GM12874 (cell line): Measurements from ENCODE around the gene CNTFR.

ENCODE experiments used
- CTCF ChIP-seq: IDR thresholded peaks from 2 replicates; pipeline ENCODE4 v1.5.1; 2011; ENCODE audit warnings: low read depth, mild to moderate bottlenecking, control low read depth, low read length, moderate library complexity; ENCODE audit not compliant: insufficient read depth

The CNTFR gene

GRCh38 chr9:34544035-34544434, 45.5 kb downstream of the CNTFR start:
- TF ChIP-seq CTCF: no peak

DNA sequence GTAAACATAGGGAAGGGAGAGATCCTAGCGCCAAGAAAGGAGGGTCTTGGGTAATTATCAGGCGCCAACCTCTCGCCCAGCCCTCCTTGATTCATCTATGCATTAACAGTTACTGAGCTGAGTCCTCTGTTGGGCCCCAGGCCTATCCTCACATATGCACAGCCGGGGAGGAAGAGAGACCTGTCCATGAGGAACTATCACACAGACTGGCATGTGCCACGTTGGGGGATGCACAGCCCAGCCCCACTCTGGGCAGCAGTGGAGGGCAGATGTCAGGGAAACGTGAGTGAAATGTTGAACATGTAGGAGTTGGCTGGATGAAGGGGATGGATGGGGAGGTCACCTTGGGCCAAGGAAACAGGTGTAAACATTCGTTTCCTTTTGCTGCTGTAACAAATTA, 48.0 kb downstream of the CNTFR start:
- no peak for TF ChIP-seq CTCF

DNA sequence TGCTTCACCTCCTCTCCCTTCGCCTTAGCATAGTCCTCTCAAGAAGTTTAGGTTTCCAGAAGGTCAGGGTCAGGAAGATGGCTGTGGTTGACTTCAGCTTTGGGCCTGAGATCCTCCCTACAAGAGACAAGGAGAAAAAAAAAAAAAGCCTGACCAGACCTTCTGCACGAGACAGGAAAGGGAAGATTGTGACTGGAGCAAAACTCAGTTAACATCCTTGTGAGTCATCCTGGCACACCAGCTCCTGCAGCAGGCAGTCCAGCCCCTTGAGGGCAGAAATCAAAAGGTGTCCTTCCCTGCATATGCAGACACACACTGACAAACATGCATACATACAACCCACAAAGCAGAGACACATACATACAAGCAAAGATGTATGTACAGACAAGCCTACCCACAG, 48.7 kb downstream of the CNTFR start:
- TF ChIP-seq CTCF: no peak

- no peak for TF ChIP-seq CTCF
Observed at GRCh38 chr9:34536685-34537084, 52.8 kb downstream of the CNTFR start.

- TF ChIP-seq CTCF: no peak
Observed at GRCh38 chr9:34526026-34526425, 63.5 kb downstream of the CNTFR start.

DNA sequence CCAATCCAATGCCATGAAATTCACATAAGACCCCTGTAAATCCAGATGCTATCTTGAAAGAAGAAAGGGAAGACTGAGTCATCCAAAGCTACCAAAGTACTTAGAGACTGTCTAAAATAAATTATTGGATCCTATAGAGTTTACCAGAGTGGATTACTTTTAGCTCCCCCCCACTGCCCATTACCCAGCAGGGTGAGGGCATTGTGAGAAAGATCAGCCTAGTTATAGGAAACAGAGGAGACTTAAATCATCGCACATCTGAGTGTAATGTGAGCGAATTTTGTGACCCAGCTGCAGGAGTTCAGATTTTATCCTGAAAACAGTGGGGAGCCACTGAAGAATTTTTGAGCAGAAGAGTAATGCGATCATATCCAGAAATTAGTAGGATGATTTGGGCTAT, 65.2 kb downstream of the CNTFR start:
- TF ChIP-seq CTCF: no peak

DNA sequence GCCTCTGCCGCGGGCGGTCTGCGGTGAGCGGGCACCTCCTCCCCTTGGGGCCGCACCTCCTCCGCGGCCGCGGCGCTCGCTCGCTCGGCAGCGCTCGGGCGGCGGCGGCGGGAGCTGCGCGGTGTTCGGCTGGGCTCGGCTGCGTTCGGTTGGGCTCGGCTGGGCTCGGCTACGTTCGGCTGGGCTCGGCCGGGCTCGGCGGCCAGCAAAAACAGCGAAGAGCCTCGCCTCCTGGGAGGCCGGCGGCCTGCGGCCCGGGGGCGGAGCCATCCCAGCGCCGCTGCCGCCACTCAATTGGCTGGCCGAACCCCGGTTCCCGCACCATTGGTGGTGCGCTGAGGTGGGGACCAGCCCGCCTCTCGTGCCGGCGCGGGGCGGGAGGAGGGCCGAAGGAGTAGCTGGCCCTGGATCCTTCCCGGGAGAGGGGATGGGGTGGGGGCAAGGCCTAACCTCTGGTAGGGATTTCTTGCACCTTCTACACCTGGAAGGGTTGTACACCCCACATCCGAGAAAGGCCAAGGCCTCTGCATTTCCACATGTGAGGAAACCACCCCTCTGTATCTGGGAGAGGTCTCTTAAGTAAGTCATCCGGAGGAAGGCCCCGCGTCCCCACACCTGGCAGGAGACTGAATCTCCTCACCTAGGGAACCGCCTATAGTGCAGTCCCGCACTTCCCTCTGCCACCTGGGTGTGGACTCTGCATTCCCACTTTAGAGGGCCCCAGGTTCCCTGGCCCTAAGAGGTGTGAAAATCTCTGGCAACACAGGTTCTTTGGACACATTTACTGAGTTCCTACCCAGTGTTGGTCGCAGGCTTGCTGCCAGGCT, 66.3 kb downstream of the CNTFR start, which contains the start of gene ENHO:
Gene ENHO, minus strand, starts transcription at position 20 of the 827 bp plus-strand sequence. CDS start 1,295 bp downstream, outside the sequence.
- TF ChIP-seq CTCF: no peak
